ENCODE measurements around the gene COG1. TPM values are rescaled to one million over a fixed set of nuclear protein-coding genes. Genes with fewer than 3 reads are reported as not detected.
A peak's percentile ranks its signal among the peaks of the same experiment; 100 is the strongest.

The COG1 gene
- total RNA-seq, 4 donors from 2014 or later = 18.8 to 61.6 (median 22.7) TPM

- intact Hi-C loops (cut with DNase I; ENCODE audit: low total_unique reads) = no loop called here
- Histone ChIP-seq H3K4me1 (no peaks in the 10 kb centered on the region), H3K9me3 (no peaks in the 10 kb centered on the region), H3K27me3 (no peaks in the 10 kb centered on the region), H3K4me3 (no peak overlapping the region), H3K36me3 (no peaks in the 10 kb centered on the region), H3K27ac (no peak overlapping the region)
- no peak for DNase-seq
- TF ChIP-seq POLR2A (IDR thresholded peaks at IDR 0.05) (no peak), CTCF (IDR thresholded peaks at IDR 0.05) (no peak)
Measured at GRCh38 chr17:73157521-73157890, 35.3 kb upstream of the COG1 start.

- intact Hi-C loops (cut with DNase I; ENCODE audit: low total_unique reads) = no loop called here
- H3K9me3 ChIP-seq = no peaks in the 10 kb centered on the region
- no peak for TF ChIP-seq CTCF (IDR thresholded peaks at IDR 0.05)
- no peak for TF ChIP-seq POLR2A (IDR thresholded peaks at IDR 0.05)
- H3K27ac ChIP-seq = no peak overlapping the region
- no peaks in the 10 kb centered on the region for H3K27me3 ChIP-seq
- no peaks in the 10 kb centered on the region for H3K4me1 ChIP-seq
- no peak overlapping the region for H3K4me3 ChIP-seq
- no peak for DNase-seq
- H3K36me3 ChIP-seq = no peaks in the 10 kb centered on the region
Measured at GRCh38 chr17:73158133-73158532, 34.7 kb upstream of the COG1 start.

GRCh38 chr17:73160980-73161630 is 31.8 kb upstream of the COG1 start:
- H3K27me3 ChIP-seq = no peaks in the 10 kb centered on the region
- no peak for TF ChIP-seq POLR2A (IDR thresholded peaks at IDR 0.05)
- no peak for DNase-seq

GRCh38 chr17:73163043-73163442 is 29.8 kb upstream of the COG1 start:
- H3K36me3 ChIP-seq = no peaks in the 10 kb centered on the region
- no peak overlapping the region for H3K27ac ChIP-seq
- no peak overlapping the region for H3K4me3 ChIP-seq
- intact Hi-C loops (cut with DNase I; ENCODE audit: low total_unique reads) = no loop called here
- H3K4me1 ChIP-seq = peaks cover 0 to 12% of the 10 kb centered on the region in 2 donors
- TF ChIP-seq CTCF (IDR thresholded peaks at IDR 0.05) (no peak), POLR2A (IDR thresholded peaks at IDR 0.05) (no peak)
- peaks cover 0 to 7% of the 10 kb centered on the region in 2 donors for H3K27me3 ChIP-seq
- no peaks in the 10 kb centered on the region for H3K9me3 ChIP-seq
- DNase-seq = no peak

More at GRCh38 chr17:73160980-73161630, 31.8 kb upstream of the COG1 start:
- Histone ChIP-seq H3K4me3 (no peak overlapping the region), H3K9me3 (no peaks in the 10 kb centered on the region), H3K27ac (no peak overlapping the region), H3K36me3 (no peaks in the 10 kb centered on the region), H3K4me1 (peaks cover 0 to 12% of the 10 kb centered on the region in 2 donors)
- intact Hi-C loops (cut with DNase I; ENCODE audit: low total_unique reads) = no loop called here

DNA sequence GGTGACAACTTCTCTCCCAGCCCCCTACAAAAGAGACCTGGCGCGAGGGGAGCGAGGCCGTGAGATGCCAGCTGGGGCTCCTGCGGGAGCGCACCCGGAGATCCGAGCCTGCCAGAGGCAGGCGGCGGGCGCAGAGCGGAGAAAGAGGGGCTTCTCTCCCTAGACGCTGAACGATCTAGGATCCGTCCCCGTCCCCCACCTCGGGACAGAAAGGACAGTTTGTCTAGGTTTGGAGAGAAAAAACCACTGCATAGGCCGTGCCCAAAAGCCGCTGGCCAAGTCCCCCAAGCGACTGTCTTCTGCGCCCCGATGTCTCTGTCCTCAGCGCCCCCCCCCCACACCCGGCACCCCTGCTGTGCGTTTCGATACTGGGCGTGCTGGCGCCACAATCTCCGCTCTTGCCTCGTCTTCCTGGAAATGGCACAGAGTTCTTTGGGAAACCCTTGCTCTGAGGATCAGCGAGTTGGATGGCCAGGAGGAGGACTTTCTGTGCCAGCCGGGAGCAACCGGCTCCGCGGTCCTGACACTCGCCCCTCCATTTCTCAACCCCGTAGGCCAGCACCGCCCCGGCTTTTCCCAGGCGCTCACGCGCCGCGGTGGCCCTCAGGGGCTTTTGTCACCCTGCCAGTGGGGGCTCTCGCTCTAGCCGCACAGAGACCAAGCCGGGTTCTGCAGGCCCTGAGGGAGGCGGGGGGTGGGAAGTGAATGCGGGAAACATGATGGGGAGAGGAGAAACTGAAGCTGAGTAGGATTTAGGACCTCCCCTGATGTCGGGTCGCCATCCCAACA is 27.0 kb upstream of the COG1 start:
- Histone ChIP-seq H3K36me3 (no peaks in the 10 kb centered on the region), H3K9me3 (no peaks in the 10 kb centered on the region), H3K27me3 (peaks cover 0 to 12% of the 10 kb centered on the region in 2 donors), H3K4me3 (peak overlapping the region; percentile 8 to 19), H3K27ac (peak overlapping the region in 1 of 2 donors; percentile 18), H3K4me1 (peaks cover 0 to 12% of the 10 kb centered on the region in 2 donors)
- intact Hi-C loops (cut with DNase I; ENCODE audit: low total_unique reads) = no loop called here
- no peak for DNase-seq
- TF ChIP-seq CTCF (IDR thresholded peaks at IDR 0.05) (no peak), POLR2A (IDR thresholded peaks at IDR 0.05) (no peak)

Data from uterus (tissue), 4 donors.